ENCODE measurements around the gene LYRM1. TPM values are rescaled to one million over a fixed set of nuclear protein-coding genes. Genes with fewer than 3 reads are reported as not detected.
"Not testable (repeated sequence)": the region's sequence is repeated elsewhere in the genome, so short reads cannot be mapped to it uniquely, and the experiment has no call there.

Gene LYRM1
- total RNA-seq, 2 donors from 2014 or later = 11.7 to 20.1 TPM

DNA sequence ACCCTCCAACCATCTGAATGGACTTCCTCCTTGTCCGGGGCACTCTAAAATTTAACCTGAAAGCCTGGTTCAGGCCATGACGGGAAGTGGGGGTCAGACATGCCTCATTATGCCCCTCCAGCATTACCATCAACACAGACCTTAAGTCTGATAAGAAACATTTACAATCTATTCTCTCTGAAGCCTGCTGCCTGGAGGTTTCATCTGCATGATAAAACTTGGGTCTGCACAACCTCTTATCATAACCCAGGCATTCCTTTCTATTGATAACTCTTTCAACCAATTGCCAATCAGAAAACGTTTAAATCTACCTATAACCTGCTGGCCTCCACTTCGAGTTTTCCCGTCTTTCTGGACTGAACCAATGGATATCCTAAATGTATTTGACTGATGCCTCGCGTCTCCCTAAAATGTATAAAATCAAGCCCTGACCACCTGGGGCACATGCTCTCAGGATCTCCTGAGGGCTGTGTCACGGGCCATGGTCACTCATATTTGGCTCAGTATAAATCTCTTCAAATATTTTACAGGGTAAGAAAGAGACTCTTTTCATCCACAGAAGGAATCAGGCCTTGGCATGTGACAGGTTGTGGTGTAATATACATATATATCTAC, 45.6 kb downstream of the LYRM1 start:
- intact Hi-C loops (cut with DNase I, micrococcal nuclease) = no loop called here
- ATAC-seq = no peak

DNA sequence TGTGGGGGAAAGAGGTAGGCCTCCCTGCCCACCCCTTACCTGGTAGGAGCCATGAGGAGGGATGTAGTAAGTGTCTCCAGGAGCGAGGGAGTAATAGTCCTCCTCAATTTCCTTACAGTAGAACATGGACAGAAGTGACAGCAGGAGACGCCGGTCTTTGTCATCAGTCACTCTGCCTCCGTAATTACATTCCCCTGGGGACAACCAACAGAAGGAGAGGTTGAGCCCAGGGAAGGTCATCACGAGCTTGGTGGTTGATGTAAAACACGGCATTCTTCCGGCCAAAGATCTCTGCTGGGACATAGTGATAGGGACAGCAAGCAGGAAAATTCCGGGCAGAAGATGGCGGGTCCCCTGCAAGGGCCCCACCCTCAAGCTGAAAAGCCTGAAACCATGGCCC, 47.9 kb downstream of the LYRM1 start:
- DNase-seq (no peak), ATAC-seq (no peak)
- intact Hi-C loops (cut with DNase I, micrococcal nuclease) = no loop called here

More for the DNA sequence above, 45.6 kb downstream of the LYRM1 start:
- no peak for DNase-seq

DNA sequence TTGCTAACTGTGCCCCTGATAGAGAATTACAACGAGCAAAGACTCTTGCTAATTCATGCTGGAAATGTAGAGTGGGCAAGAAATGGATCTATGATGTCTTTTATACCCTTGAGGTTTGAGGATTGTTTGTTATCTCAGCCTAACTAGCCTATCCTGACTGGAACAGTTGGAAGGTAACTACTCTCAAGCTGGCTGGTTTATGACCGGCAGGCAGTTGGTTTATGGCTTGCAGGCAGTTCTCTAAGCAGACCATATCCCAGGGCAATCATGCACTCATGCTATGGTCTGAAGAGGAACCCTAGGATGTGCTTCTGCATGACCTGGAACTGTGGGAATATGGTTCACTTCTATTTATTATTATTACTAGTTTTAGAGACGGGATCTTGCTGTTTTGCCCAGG, 49.1 kb downstream of the LYRM1 start:
- DNase-seq (peak in 1 of 2 donors; percentile 13), ATAC-seq (peak; percentile 97)
- intact Hi-C loops (cut with DNase I, micrococcal nuclease) = no loop called here

DNA sequence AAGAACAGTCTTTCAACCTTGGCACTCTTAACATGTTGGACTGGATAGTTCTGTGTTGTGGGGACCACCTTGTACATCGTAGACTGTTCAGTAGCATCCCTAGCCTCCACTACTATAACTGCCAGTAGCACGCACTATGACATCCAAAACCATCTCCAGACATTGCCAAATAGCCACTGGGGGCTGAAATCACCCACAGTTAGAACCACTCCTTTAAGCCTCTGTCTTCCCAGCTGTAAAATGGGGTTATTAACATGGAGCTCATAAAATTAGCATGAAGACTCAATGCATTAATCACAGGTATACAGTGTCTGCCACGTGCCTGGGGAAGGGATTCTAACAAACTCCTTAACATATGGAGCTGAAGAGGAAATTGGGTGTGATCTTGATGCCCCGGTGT, 49.7 kb downstream of the LYRM1 start:
- ATAC-seq = no peak

DNA sequence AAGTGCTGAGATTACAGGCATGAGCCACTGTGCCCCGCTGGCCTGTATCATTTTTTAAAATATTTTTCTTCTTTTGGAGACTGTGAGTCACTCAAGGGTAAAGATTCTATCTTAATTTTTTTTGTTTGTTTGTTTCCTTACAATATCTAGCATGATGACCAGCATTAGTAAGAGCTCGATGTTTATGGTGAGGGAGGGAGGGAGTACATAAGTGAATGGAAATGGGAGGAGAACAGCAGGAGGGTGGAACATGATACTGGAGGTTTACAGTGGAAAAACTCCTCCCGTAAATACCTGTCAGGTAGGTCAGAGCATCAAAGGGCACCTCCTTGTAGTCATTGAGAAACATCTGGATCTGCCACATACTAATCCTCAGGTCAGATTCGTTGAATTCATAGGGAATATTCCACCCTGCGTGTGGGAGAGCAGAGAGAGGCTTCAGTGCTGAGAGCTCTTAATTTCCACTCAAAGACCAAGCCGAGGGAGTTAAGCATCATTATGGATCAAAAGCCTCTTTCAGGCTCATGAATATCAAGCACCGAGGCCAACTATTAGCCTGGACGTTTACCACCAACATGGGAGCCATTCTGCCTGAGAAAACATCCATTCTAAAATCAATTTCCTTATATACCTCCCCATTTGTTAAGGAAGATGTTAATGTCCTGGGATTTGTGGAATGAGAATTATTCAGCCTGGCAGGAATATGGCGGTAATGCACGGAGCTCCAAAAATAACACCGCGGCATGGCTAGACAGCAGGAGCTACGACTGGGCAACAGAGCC, 51.8 kb downstream of the LYRM1 start:
- intact Hi-C loops (cut with DNase I, micrococcal nuclease) = no loop called here
- ATAC-seq (peak; percentile 58), DNase-seq (no peak)

More for the DNA sequence above, 49.7 kb downstream of the LYRM1 start:
- no peak for DNase-seq
- intact Hi-C loops (cut with DNase I, micrococcal nuclease) = no loop called here

DNA sequence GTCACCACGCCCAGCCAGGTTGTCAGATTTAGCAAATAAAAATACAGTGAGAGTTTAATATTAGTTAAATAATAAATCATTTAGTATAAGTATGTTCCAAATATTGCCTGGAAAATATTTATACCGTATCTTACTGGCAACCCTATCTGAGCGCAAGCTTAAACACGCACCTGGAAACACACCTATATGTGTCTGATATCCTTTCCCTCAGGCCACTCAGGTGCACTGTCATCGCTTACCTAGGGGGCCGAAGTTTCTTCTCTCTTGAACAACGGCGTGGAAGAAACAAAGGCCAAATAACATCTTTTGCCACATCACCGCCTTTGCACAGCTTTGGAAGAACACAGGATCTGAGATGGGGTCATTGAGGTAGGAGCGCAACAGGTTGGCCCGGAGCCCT, 54.0 kb downstream of the LYRM1 start:
- intact Hi-C loops (cut with DNase I, micrococcal nuclease) = no loop called here
- DNase-seq (no peak), ATAC-seq (no peak)

DNA sequence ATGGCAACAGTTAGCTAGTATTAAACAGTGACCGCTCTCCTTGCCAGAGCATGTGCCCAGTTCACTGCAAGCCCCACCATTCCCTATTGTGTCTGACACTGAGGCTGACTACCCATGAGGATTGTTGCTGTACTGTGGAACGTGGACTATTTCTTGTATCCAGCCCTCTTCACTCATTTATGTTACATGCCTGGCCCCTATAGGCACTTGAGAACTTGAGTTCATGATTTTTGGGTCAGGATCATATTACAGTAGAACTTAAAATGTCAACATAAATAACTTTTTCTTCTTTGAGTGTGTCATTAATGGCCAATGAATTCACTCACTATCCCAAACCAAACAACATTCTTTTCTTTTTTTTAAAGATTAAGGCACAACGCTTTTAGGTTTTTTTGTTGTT, 55.7 kb downstream of the LYRM1 start:
- ATAC-seq (no peak), DNase-seq (no peak)
- intact Hi-C loops (cut with DNase I, micrococcal nuclease) = no loop called here

DNA sequence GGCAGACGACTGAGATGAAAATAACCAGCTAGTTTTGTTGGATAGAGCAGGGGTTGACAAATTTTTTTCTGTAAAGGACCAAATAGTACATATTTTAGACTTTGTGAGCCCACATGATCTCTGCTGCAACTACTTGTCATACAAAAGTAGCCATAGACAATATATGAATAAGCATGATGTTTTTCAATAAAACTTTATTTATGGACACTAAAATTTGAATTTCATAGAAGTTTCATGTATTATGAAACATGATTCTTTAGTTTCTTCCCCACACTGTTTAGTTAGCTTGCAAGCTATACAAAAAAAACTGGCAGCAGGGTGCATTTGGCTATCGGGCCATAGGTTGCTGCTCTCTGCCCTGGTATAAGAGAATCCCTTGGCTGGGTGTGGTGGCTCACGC, 56.6 kb downstream of the LYRM1 start:
- ATAC-seq = no peak
- intact Hi-C loops (cut with DNase I, micrococcal nuclease) = no loop called here
- DNase-seq = no peak

DNA sequence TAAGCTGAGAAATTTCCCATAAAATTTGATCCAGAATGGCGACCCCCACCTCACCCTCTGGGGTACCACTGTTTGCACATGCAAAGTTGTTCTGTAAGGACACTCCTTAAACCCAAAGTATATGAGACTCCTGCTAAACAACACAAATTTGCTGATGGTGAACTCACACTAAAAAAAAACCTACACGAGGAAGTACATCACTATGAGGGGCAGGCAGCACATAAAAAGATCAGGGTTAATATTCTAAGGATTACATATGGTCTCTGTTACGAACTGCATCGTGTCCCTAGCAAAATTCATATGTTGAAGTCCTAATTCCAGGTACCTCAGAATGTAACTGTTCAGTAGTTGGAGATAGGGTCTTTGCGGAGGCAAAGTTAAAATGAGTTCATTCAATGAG, 60.3 kb downstream of the LYRM1 start:
- ATAC-seq = no peak
- no peak for DNase-seq
- intact Hi-C loops (cut with DNase I, micrococcal nuclease) = no loop called here

DNA sequence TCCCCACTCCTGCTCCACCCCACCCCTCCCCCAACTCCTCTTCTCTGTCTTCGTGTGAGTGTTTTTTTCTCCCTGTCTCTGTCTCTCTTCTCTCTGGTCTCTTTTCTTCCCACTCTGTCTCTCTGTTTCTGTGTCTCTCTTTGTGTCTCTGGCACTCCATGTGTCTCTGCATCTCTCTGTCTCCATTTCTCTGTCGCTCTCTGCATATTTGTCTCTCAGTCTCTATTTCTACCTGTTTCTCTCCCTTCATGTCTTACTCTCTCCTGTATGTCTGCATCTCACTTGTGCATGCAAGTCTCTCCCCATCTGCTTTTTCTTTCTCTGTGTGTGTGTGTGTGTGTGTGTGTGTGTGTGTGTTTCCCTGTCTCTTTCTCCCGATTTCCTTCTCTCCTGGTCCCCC, 68.2 kb downstream of the LYRM1 start:
- intact Hi-C loops (cut with DNase I, micrococcal nuclease) = no loop called here
- ATAC-seq (no peak), DNase-seq (no peak)

DNA sequence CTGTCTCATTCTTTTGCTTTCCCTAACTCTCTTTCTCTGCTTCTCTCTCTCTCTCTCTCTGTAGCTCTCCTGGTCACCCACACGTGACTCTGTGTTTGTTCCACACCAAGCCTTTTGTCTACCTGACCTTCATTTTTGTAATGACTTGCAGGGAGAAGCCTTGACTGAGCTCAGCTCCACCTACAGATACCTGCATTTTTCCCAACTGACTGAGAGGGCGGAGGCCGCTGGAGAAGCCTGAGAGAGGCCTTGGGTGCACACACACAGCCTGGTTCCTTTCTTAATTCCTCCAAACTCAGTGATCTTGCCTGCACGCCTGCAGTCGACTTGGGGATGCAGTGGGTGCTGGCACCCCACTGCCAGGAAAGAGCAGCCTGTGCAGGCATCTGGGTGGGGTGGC, 68.8 kb downstream of the LYRM1 start:
- DNase-seq (no peak), ATAC-seq (no peak)
- intact Hi-C loops (cut with DNase I, micrococcal nuclease) = no loop called here

DNA sequence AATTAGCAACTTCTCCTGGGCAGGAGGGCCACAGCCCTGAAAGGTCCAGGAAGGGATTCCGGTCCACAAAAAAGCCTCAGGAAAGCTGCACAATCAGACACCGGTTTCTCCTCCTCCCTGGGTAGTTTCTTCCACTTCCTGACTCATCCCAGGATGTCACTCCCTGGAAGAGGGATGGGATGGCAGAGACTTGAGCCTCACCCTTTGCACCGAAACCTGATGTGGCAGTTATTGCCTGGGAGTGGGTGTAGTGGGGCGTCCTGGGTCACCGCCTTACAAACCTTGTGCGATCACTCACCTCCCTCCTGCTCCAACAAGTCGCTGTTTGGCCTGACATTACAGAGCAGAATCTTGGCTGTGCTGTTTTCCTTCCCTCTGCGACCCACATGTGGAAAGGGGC, 70.8 kb downstream of the LYRM1 start:
- intact Hi-C loops (cut with DNase I, micrococcal nuclease) = no loop called here
- DNase-seq = no peak
- no peak for ATAC-seq

DNA sequence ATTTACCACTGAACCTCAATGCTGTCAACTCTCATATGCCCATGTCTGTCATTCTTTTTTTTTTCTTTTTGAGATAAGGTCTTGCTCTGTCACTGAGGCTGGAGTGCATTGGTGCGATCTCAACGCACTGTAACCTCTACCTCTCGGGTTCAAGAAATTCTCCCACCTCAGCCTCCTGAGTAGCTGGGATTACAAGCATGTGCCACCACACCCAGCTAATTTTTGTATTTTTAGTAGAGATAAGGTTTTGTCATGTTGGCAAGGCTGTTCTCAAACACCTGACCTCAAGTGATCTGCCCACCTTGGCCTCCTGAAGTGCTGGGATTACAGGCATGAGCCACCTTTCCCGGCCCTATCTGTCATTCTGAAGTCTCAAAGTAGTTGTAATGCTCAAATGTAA, 72.6 kb downstream of the LYRM1 start:
- intact Hi-C loops (cut with DNase I, micrococcal nuclease); ATAC-seq; DNase-seq: not testable (repeated sequence)

Other genes starting within 250 kb of the LYRM1 start
- 1 to 10 TPM in 1 of 2 donors, under 1 TPM in 1; 0.36 to 2.7 TPM for gene ACSM1, start 203.1 kb upstream of the LYRM1 start, total RNA-seq
- 10 to 100 TPM; 28.4 to 30.8 TPM for gene THUMPD1, start 159.0 kb upstream of the LYRM1 start, total RNA-seq
- 10 to 100 TPM; 40.9 to 48.0 TPM for gene ACSM3, start 136.8 kb upstream of the LYRM1 start, total RNA-seq
- 10 to 100 TPM; 24.9 to 26.8 TPM for gene ERI2, start 94.3 kb upstream of the LYRM1 start, total RNA-seq
- 1 to 10 TPM; 3.0 to 4.9 TPM for gene REXO5, start 94.2 kb upstream of the LYRM1 start, total RNA-seq
- gene DCUN1D3, start 413 bp upstream of the LYRM1 start, total RNA-seq = 10 to 100 TPM; 12.4 to 14.0 TPM

All from left colon (tissue), 2 donors.